COR-L47 (cell line): ENCODE measurements around the gene UBE2H.
"Not testable (repeated sequence)": the region's sequence is repeated elsewhere in the genome, so short reads cannot be mapped to it uniquely, and the experiment has no call there.

Source experiments
- DNase-seq: peaks from one replicate; lab custom pipeline; 2025; lab: John Stamatoyannopoulos, UW

The UBE2H gene

GRCh38 chr7:129870668-129871067, 82.1 kb downstream of the UBE2H start:
- no peak for DNase-seq

GRCh38 chr7:129866251-129866650, 86.5 kb downstream of the UBE2H start:
- no peak for DNase-seq

- no peak for DNase-seq
These were observed 86.9 kb downstream of the UBE2H start for GRCh38 chr7:129865925-129866201.

- no peak for DNase-seq
These were observed 87.5 kb downstream of the UBE2H start for GRCh38 chr7:129865093-129865924.

GRCh38 chr7:129864676-129865075, 88.1 kb downstream of the UBE2H start:
- not testable (repeated sequence) for DNase-seq

GRCh38 chr7:129864042-129864441, 88.7 kb downstream of the UBE2H start:
- no peak for DNase-seq

GRCh38 chr7:129862682-129863081, 90.1 kb downstream of the UBE2H start:
- DNase-seq, result no peak

- DNase-seq, result not testable (repeated sequence)
These were observed 92.0 kb downstream of the UBE2H start for GRCh38 chr7:129860784-129861183.

GRCh38 chr7:129859183-129859582, 93.6 kb downstream of the UBE2H start:
- DNase-seq, result no peak

GRCh38 chr7:129858490-129858889, 94.3 kb downstream of the UBE2H start:
- DNase-seq, result no peak

- no peak for DNase-seq
These were observed 95.4 kb downstream of the UBE2H start for GRCh38 chr7:129857313-129857712.

- DNase-seq, result no peak
These were observed 96.6 kb downstream of the UBE2H start for GRCh38 chr7:129855935-129856717.

- no peak for DNase-seq
These were observed 97.5 kb downstream of the UBE2H start for GRCh38 chr7:129855234-129855673.

- no peak for DNase-seq
These were observed 98.4 kb downstream of the UBE2H start for GRCh38 chr7:129854401-129854800.

GRCh38 chr7:129853661-129854268, 99.0 kb downstream of the UBE2H start:
- no peak for DNase-seq

- no peak for DNase-seq
These were observed 101.0 kb downstream of the UBE2H start for GRCh38 chr7:129851809-129852208.

GRCh38 chr7:129851174-129851573, 101.6 kb downstream of the UBE2H start:
- DNase-seq, result no peak

GRCh38 chr7:129848436-129848835, 104.3 kb downstream of the UBE2H start:
- DNase-seq, result no peak

GRCh38 chr7:129845972-129846327, 106.8 kb downstream of the UBE2H start:
- DNase-seq, result no peak

- DNase-seq, result no peak
These were observed 107.4 kb downstream of the UBE2H start for GRCh38 chr7:129845178-129845971.

- DNase-seq, result no peak
These were observed 108.6 kb downstream of the UBE2H start for GRCh38 chr7:129843978-129844840.
